Stomach (tissue), 4 donors: ENCODE data around the gene CYP26B1.

Experiments
- CTCF ChIP-seq, 7 experiments: fragments of 450-650 bp in 4 of 7; fragments of 200-600 bp in 3 of 7; sonication (generic) in 3 of 7; IDR thresholded peaks; one replicate each; pipeline ENCODE4 v1.5.1; 2016 to 2019; ENCODE audit warnings: antibody characterized with exemption in 7 of 7, control low read depth in 2 of 7, mild to moderate bottlenecking in 1 of 7
- POLR2A ChIP-seq, 4 donors: fragments of 450-650 bp; IDR thresholded peaks; one replicate each; pipeline ENCODE4 v1.6.1; 2016; ENCODE audit warnings: antibody characterized with exemption in 4 of 4, control low read depth in 2 of 4, mild to moderate bottlenecking in 1 of 4, moderate library complexity in 1 of 4
- POLR2AphosphoS5 ChIP-seq, 3 donors: sonication (generic); formaldehyde crosslinking; IDR thresholded peaks; one replicate each; pipeline ENCODE4 v1.6.1; 2016; ENCODE audit warnings: antibody characterized with exemption in 3 of 3

DNA sequence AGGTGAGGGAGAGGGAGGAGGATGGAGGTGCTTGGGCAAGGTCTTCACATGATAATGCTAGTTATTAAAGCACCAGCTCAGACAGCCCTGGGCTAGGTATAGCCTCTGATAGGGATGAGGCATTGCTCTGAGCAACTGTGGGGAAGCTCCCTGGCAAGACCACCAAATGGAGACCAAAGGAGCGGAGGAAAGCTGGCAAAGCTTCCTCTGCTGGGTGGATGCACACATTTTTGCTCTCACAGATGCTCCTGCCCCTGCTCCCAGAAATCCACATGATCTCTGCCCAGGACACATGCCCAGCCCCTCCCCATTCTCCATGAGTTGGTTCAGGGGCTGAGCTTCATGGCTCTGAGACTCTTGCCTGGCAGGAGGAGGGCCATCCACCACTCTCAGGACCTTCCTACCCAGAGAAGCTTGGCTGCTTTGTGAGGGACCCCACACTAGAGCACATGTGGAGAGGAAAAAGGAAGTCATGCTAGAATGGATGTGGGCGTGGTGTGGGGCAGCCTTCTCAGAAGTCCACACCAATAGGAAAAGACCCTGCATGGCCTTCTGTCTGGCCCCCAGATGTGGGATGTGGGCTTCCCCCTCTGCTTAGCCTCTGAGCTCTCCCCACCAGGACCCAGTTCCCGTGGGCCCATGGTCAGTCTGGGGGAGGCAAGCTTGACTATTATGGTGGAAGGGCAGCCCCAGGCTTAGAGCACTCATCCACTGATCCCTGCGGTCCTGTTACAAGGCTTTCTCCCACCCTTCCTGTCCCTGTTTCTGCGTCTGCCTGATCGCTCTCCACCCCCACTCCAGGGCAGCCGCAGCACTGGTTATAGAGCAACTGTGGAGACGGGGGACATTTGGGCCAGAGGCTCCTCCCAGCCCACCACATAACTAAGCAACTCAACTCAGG is 10.5 kb upstream of the CYP26B1 start:
- TF ChIP-seq CTCF (IDR thresholded peaks at IDR 0.05) (no peak), POLR2AphosphoS5 (IDR thresholded peaks at IDR 0.05) (no peak), POLR2A (IDR thresholded peaks at IDR 0.05) (no peak)
